Measurements from ENCODE around the gene TPI1. TPM values are rescaled to one million over a fixed set of nuclear protein-coding genes. Genes with fewer than 3 reads are reported as not detected.
"Not testable (repeated sequence)": the region's sequence is repeated elsewhere in the genome, so short reads cannot be mapped to it uniquely, and the experiment has no call there.

The TPI1 gene
- total RNA-seq, 6 experiments from 2014 or later: 265 to 400 (median 331) TPM

DNA sequence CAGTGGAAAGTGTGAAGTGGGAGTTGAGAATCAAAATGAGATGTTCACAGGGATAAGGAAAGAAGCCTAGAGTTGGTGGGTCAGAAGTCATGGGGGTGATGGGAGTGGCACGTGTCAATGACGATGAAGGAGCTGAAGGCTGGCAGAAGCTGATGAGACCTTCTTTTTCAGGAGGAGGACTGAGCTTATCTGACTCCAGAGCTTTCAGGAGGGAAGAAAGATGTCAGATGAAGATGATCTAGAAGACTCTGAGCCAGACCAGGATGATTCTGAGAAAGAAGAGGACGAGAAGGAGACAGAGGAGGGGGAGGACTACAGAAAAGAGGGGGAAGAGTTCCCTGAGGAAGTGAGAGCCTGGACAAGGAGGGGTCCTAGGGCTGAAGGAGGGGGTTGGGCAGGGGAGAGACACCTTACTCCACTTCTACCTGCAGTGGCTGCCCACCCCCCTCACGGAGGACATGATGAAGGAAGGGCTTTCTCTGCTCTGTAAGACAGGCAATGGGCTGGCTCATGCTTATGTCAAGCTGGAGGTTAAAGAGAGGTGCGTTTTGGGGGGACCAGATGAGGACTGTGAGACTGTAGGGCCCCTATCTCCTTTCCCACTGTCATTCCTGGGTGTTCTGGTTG is 38.2 kb downstream of the TPI1 start:
- H3K4me1 ChIP-seq: no peaks in the 10 kb centered on the region
- H3K27ac ChIP-seq: no peak overlapping the region
- H3K4me3 ChIP-seq: peak overlapping the region in 1 of 3 donors; percentile 59
- intact Hi-C loops (cut with DNase I): no loop called here
- 58% methylated on average over 4 of the region's 5 CpGs for WGBS (ENCODE audit: insufficient coverage, low coverage, low lambda C conversion rate, missing lambda C conversion rate)
- DNase-seq (no peak), ATAC-seq (no peak)
- no peaks in the 10 kb centered on the region for H3K36me3 ChIP-seq
- no peak for TF ChIP-seq POLR2A (IDR thresholded peaks at IDR 0.05)
- TF ChIP-seq, protein P1, sequence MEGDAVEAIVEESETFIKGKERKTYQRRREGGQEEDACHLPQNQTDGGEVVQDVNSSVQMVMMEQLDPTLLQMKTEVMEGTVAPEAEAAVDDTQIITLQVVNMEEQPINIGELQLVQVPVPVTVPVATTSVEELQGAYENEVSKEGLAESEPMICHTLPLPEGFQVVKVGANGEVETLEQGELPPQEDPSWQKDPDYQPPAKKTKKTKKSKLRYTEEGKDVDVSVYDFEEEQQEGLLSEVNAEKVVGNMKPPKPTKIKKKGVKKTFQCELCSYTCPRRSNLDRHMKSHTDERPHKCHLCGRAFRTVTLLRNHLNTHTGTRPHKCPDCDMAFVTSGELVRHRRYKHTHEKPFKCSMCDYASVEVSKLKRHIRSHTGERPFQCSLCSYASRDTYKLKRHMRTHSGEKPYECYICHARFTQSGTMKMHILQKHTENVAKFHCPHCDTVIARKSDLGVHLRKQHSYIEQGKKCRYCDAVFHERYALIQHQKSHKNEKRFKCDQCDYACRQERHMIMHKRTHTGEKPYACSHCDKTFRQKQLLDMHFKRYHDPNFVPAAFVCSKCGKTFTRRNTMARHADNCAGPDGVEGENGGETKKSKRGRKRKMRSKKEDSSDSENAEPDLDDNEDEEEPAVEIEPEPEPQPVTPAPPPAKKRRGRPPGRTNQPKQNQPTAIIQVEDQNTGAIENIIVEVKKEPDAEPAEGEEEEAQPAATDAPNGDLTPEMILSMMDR (IDR thresholded peaks at IDR 0.05): no peak
- no peaks in the 10 kb centered on the region for H3K27me3 ChIP-seq
- H3K9me3 ChIP-seq: no peaks in the 10 kb centered on the region

DNA sequence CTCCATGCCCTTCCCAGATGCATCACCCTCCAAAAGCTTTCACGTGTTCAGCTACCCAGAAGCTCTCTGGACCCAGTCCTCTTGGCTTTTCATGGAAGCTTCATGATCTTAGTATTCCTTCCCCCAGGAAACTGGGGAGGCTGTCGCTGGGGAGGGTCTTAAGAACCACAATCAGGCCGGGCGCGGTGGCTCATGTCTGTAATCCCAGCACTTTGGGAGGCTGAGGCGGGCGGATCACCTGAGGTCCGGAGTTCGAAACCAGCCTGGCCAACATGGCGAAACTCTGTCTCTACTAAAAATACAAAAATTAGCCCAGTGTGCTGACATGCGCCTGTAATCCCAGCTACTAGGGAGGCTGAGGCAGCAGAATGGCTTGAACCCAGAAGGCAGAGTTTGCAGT is 40.8 kb downstream of the TPI1 start:
- ATAC-seq; H3K9me3 ChIP-seq; H3K36me3 ChIP-seq; H3K27me3 ChIP-seq; H3K4me1 ChIP-seq; DNase-seq; H3K4me3 ChIP-seq; H3K27ac ChIP-seq; intact Hi-C loops (cut with DNase I): not testable (repeated sequence)
- WGBS (ENCODE audit: insufficient coverage, low coverage, low lambda C conversion rate, missing lambda C conversion rate): 83% methylated on average over 3 of the region's 11 CpGs

DNA sequence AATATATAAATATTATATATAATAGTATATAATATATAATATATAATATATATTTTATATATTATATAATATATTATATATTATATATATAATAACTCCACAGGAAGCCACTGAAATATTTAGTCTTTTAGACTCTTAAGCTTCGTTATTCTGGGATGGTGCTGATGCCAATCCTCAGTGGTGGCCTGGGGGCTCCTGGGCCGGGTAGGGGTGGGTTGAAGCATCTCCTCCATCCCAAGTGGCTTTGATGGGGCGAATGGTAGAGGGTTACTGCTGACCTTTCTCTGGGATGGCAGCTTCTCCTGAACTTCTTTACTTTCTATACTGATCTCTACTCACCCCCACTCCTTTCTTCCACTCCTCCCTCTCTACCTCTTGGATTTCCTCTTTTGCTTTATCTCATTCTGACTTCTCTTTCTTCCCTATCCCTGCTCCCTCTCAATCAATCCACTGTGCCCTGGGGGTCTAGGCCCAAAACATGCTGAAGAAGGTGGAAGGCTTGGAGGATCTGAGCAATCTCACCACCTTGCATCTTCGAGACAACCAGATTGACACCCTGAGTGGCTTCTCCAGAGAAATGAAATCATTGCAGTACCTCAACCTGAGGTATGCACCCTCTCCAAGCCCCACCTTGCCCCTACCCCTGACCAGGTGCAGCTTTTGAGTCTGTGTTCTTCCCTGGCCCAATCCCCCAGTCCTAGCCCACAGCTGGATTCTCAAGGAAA is 42.3 kb downstream of the TPI1 start:
- DNase-seq: no peak

DNA sequence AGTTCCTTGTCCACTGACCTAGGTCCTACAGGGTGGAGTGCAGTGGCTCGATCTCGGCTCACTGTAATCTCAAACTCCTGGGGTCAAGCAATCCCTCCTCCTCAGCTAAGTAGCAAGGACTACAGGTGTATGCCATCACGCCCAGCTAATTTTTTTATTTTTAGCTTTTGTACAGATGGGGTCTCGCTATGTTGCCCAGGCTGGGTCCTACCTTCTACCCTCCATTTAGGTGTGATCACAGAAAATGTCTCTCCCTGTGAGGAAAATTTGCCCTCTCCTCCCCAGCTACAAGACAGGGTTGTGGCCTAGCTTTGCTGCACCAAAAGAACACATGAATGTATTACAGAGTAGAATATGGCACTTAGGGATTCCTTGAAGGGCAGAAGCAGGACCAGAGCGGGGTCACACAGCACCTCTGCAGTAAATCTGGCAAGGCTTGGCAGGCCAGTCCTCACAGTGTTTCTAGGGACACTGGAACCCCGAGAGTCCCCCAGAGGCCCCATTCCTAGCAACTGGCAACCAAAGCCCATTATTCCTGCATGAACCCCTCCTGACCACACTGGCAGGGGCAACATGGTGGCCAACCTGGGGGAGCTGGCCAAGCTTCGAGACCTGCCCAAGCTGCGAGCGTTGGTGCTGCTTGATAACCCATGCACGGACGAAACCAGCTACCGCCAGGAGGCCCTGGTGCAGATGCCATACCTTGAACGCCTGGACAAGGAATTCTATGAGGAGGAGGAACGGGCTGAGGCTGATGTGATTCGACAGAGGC is 45.0 kb downstream of the TPI1 start:
- ATAC-seq: no peak
- H3K27ac ChIP-seq: no peak overlapping the region
- 68% methylated on average over 4 of the region's 15 CpGs for WGBS (ENCODE audit: insufficient coverage, low coverage, low lambda C conversion rate, missing lambda C conversion rate)
- no peaks in the 10 kb centered on the region for H3K9me3 ChIP-seq
- H3K4me3 ChIP-seq: no peak overlapping the region
- TF ChIP-seq, protein P1 (IDR thresholded peaks at IDR 0.05): no peak
- TF ChIP-seq POLR2A (IDR thresholded peaks at IDR 0.05): no peak
- H3K27me3 ChIP-seq: no peaks in the 10 kb centered on the region
- H3K36me3 ChIP-seq: no peaks in the 10 kb centered on the region
- no peak for DNase-seq
- intact Hi-C loops (cut with DNase I): no loop called here
- H3K4me1 ChIP-seq: peaks cover 0 to 9% (median 0%) of the 10 kb centered on the region in 4 donors

More for the DNA sequence above, 42.3 kb downstream of the TPI1 start:
- no peak for ATAC-seq
- Histone ChIP-seq H3K27me3 (no peaks in the 10 kb centered on the region), H3K4me3 (no peak overlapping the region), H3K27ac (no peak overlapping the region), H3K9me3 (no peaks in the 10 kb centered on the region), H3K36me3 (no peaks in the 10 kb centered on the region), H3K4me1 (peaks cover 0 to 5% (median 0%) of the 10 kb centered on the region in 4 donors)
- intact Hi-C loops (cut with DNase I): no loop called here
- TF ChIP-seq, protein P1 (IDR thresholded peaks at IDR 0.05): no peak
- no peak for TF ChIP-seq POLR2A (IDR thresholded peaks at IDR 0.05)
- WGBS (ENCODE audit: insufficient coverage, low coverage, low lambda C conversion rate, missing lambda C conversion rate): 83% methylated on average over 4 of the region's 4 CpGs

All from right lobe of liver (tissue), 6 donors.